ENCODE results near the gene MUSTN1.

The MUSTN1 gene

GRCh38 chr3:52843108-52843865 lies 8.5 kb upstream of the MUSTN1 start:
- DNase-seq, result no peak
- Histone ChIP-seq H3K4me3 (ENCODE audit: low read depth, low read length) (no peak overlapping the region), H3K9me3 (ENCODE audit: severe bottlenecking) (no peaks in the 10 kb centered on the region), H3K36me3 (no peaks in the 10 kb centered on the region; the same call in 1 of the 2 replicates), H3K27ac (no peak overlapping the region), H3K27me3 (ENCODE audit: insufficient read depth, low read depth, severe bottlenecking) (no peaks in the 10 kb centered on the region)
- TF ChIP-seq CTCF (IDR thresholded peaks at IDR 0.05; ENCODE audit: low read depth, low read length), result no peak

GRCh38 chr3:52842424-52842823 lies 7.6 kb upstream of the MUSTN1 start:
- no peak for TF ChIP-seq CTCF (IDR thresholded peaks at IDR 0.05; ENCODE audit: low read depth, low read length)
- Histone ChIP-seq H3K27me3 (ENCODE audit: insufficient read depth, low read depth, severe bottlenecking) (no peaks in the 10 kb centered on the region), H3K9me3 (ENCODE audit: severe bottlenecking) (no peaks in the 10 kb centered on the region), H3K4me3 (ENCODE audit: low read depth, low read length) (no peak overlapping the region), H3K36me3 (no peaks in the 10 kb centered on the region; the same call in 1 of the 2 replicates), H3K27ac (no peak overlapping the region)
- DNase-seq, result no peak

- no peak for TF ChIP-seq CTCF (IDR thresholded peaks at IDR 0.05; ENCODE audit: low read depth, low read length)
- Histone ChIP-seq H3K27ac (no peak overlapping the region), H3K36me3 (no peaks in the 10 kb centered on the region; the same call in 1 of the 2 replicates), H3K9me3 (ENCODE audit: severe bottlenecking) (no peaks in the 10 kb centered on the region), H3K4me3 (ENCODE audit: low read depth, low read length) (no peak overlapping the region), H3K27me3 (ENCODE audit: insufficient read depth, low read depth, severe bottlenecking) (no peaks in the 10 kb centered on the region)
- no peak for DNase-seq
Measured at GRCh38 chr3:52841981-52842340, 7.1 kb upstream of the MUSTN1 start.

- Histone ChIP-seq H3K9me3 (ENCODE audit: severe bottlenecking) (no peaks in the 10 kb centered on the region), H3K27me3 (ENCODE audit: insufficient read depth, low read depth, severe bottlenecking) (no peaks in the 10 kb centered on the region), H3K27ac (no peak overlapping the region), H3K4me3 (ENCODE audit: low read depth, low read length) (no peak overlapping the region), H3K36me3 (no peaks in the 10 kb centered on the region; the same call in 1 of the 2 replicates)
- DNase-seq, result no peak
- TF ChIP-seq CTCF (IDR thresholded peaks at IDR 0.05; ENCODE audit: low read depth, low read length), result no peak
Measured at GRCh38 chr3:52841211-52841980, 6.6 kb upstream of the MUSTN1 start.

- TF ChIP-seq CTCF (IDR thresholded peaks at IDR 0.05; ENCODE audit: low read depth, low read length), result no peak
- Histone ChIP-seq H3K36me3 (no peaks in the 10 kb centered on the region; the same call in 1 of the 2 replicates), H3K27me3 (ENCODE audit: insufficient read depth, low read depth, severe bottlenecking) (no peaks in the 10 kb centered on the region), H3K4me3 (ENCODE audit: low read depth, low read length) (no peak overlapping the region), H3K27ac (peak overlapping the region; percentile 64), H3K9me3 (ENCODE audit: severe bottlenecking) (no peaks in the 10 kb centered on the region)
- no peak for DNase-seq
Measured at GRCh38 chr3:52839892-52840545, 5.2 kb upstream of the MUSTN1 start.
